ENCODE measurements around the gene DUS3L.

The DUS3L gene

DNA sequence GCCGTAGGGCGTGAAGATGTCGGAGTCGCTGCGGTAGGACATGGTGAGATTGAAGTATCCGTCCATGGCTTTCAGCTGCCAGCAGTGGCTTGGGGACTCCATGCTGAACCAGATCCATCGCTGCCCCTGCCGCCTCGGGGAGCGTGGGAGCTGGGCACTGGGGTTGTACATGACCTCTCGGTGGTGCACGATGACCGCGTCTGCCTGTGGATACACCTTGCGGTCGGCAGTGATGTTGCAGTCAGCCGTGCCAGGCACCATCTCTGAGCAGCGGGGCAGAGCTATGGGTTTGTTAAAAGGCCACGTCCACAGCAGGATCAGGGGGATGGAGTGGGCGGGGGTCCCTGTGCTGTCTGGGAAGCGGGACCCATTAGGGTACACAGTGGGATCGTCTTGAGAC is 41.1 kb upstream of the DUS3L start:
- no peak for DNase-seq (ENCODE audit: low spot score)
- TF ChIP-seq, protein P1, sequence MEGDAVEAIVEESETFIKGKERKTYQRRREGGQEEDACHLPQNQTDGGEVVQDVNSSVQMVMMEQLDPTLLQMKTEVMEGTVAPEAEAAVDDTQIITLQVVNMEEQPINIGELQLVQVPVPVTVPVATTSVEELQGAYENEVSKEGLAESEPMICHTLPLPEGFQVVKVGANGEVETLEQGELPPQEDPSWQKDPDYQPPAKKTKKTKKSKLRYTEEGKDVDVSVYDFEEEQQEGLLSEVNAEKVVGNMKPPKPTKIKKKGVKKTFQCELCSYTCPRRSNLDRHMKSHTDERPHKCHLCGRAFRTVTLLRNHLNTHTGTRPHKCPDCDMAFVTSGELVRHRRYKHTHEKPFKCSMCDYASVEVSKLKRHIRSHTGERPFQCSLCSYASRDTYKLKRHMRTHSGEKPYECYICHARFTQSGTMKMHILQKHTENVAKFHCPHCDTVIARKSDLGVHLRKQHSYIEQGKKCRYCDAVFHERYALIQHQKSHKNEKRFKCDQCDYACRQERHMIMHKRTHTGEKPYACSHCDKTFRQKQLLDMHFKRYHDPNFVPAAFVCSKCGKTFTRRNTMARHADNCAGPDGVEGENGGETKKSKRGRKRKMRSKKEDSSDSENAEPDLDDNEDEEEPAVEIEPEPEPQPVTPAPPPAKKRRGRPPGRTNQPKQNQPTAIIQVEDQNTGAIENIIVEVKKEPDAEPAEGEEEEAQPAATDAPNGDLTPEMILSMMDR (IDR thresholded peaks at IDR 0.05; ENCODE audit: extremely low read depth, missing control alignments) = no peak

DNA sequence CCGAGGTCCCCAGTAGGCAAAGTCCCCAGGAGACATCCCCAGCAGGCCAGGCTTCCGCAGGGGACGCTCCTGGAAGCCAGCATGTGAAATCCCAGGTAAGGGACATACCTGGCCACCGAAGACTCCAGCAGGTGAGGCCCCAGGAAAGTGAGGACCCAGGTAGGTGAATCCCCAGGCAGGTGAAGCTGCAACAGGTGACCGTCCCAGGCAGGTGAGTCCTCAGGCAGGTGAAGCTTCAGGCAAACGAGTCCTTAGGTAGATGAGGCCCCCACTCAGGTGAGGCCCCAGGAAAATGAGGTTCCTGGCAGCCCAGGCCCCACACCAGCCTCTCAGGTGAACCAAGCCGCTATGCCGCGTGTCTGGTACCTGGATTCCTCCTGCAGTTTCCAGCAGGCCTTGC is 40.2 kb upstream of the DUS3L start:
- no peak for DNase-seq (ENCODE audit: low spot score)
- TF ChIP-seq, protein P1 (IDR thresholded peaks at IDR 0.05; ENCODE audit: extremely low read depth, missing control alignments) = no peak

DNA sequence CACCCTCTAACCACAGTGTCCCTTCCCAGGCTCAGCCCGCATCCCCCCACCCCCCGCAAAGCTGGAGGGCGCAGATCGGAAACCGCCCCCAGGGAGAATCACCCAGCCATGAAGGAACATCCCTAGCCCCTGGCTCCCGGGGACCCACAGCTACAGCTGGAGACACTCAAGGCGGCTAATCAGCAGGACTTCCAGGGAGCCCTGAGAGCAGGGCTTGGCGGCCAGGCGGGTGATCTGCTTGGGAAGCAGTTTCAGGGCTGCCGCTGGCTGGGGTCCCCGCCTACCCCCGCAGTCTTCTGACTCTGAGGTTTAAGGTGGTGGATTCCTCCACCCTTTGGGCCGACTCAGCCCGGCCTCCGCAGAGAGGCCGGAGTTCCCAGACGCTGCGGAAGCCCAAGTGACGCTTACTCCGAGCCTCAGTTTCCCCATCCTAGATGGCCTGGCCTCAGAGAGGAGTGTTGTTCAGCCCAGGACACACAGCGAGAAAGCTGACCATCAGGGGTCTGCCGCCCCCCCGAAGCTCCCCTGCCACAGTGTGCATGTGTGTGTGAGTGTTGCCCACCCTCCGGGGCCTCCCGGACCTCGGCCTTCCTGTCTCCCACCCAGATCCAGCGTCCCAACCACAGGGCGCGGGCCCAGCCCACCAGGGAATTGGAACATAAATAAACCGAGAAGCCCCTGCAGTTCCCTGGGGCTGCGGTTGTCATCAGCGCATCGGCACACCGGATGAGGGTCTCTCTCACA is 38.8 kb upstream of the DUS3L start:
- TF ChIP-seq, protein P1 (IDR thresholded peaks at IDR 0.05; ENCODE audit: extremely low read depth, missing control alignments) = no peak
- DNase-seq (ENCODE audit: low spot score) = no peak

DNA sequence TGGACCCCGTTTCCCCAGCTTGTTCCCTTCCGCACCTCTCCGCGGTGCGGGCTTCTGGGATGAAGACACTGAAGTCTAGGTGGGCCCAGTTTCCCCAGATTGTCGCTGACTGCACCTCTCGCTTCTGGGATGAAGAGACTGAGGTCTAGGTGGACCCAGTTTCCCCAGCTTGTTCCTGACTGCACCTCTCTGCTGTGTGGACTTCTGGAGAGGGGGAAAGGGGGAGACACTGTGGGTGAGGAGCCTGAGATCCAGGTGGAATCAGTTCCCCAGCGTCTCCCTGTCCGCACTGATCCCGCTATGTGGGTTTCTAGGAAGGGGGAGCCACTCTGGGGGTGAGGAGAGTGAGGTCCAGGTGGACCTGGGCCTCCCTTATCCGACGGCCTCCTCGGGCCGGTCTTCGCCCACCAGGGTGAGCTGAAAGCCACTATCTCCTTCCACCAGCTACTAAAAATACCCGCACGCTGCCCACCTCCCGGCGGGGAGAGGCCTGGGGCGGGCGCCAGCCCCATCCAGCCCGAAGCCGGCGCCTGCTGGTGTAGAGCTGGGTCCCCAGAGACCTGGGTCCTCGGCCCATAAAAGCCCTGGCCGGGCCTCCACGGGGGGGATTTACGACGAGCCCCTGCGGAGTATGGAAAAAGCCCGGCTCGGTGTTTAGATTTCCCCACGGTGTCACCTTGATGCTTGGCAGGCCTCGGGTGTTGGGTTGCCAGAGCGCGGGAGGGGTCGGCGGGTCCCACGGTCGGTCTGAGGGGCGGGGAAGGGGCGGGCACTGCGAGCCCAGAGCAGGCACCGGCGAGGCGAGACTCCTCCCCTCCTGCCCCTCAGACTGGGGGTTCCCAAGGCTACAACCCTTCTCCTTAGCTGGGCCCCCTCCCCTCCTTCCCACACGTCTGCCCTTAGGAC is 38.0 kb upstream of the DUS3L start:
- DNase-seq (ENCODE audit: low spot score) = peak; percentile 74
- TF ChIP-seq, protein P1 (IDR thresholded peaks at IDR 0.05; ENCODE audit: extremely low read depth, missing control alignments) = no peak

DNA sequence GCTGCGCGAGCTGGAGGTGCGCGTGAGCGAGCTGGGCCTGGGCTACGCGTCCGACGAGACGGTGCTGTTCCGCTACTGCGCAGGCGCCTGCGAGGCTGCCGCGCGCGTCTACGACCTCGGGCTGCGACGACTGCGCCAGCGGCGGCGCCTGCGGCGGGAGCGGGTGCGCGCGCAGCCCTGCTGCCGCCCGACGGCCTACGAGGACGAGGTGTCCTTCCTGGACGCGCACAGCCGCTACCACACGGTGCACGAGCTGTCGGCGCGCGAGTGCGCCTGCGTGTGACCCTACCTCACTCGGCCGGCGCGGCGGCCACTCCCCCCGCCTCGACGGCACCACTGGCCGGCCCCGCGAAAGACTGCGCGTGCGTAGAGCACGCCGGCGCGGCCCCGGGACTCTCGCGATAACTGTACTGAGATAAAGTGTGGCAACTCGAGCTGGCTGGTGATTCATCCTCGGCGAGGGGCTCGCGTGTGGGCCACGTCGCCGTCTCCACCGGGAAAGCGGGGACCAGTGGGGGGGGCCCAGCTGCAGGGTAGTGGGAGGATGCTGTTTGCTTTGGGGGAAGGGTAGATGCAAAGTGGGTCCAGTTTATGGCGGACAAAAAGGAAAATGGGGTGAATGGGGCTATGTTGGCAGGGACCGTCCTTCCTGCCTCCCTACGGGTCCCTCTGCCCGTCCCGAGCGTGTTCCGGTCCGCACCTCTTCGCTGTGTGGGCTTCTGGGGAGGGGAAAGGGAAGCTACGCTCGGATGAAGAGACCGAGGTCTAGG is 37.1 kb upstream of the DUS3L start:
- DNase-seq (ENCODE audit: low spot score) = peak; percentile 99
- TF ChIP-seq, protein P1 (IDR thresholded peaks at IDR 0.05; ENCODE audit: extremely low read depth, missing control alignments) = no peak

DNA sequence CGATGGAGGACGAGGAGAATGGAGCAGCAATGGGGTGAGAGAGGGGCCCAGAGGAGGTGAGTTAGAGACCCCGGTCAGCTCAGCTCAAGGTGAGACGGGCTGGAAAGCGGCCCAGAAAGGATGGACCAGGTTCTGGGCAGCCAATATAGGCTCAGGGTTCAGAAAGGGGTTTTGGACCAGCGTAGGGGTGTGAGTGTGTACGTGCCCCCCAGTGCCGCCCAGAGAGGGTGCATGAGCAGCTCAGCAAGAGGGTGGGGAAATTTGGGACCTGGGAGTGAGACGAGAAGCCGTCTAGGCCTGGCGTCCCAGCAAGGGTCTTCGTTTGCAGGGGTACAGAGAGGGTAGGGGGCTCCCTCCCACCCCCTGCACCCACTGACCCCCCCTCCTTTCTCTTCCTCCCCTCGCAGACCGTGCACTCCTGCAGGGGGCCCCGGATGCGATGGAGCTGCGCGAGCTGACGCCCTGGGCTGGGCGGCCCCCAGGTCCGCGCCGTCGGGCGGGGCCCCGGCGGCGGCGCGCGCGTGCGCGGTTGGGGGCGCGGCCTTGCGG is 36.5 kb upstream of the DUS3L start:
- no peak for DNase-seq (ENCODE audit: low spot score)

More for the DNA sequence above, 36.5 kb upstream of the DUS3L start:
- TF ChIP-seq, protein P1 (IDR thresholded peaks at IDR 0.05; ENCODE audit: extremely low read depth, missing control alignments) = no peak
